Trophoblast cell (in vitro differentiated cells and primary cell): ENCODE measurements around the gene IGSF1.

ENCODE experiments used
- DNase-seq, 2 donors: peaks; one replicate each; pipeline ENCODE4 v3.0.0-alpha.2; 2016
- H2AFZ ChIP-seq: 2 replicates; pipeline ENCODE4 v1.6.1; 2013; ENCODE audit warnings: low read length, moderate library complexity, mild to moderate bottlenecking; ENCODE audit not compliant: insufficient read depth, poor library complexity
- H2AK5ac ChIP-seq: 2 replicates; pipeline ENCODE4 v1.6.1; 2013; ENCODE audit warnings: mild to moderate bottlenecking, low read length
- H2BK120ac ChIP-seq: 2 replicates; pipeline ENCODE4 v1.6.1; 2013; ENCODE audit warnings: low read length, mild to moderate bottlenecking, moderate library complexity; ENCODE audit not compliant: insufficient read depth, poor library complexity
- H2BK12ac ChIP-seq: 2 replicates; pipeline ENCODE4 v1.6.1; 2013; ENCODE audit warnings: mild to moderate bottlenecking, low read length, moderate library complexity
- H2BK5ac ChIP-seq: 2 replicates; pipeline ENCODE4 v1.6.1; 2013; ENCODE audit warnings: low read length, low read depth, moderate library complexity, mild to moderate bottlenecking; ENCODE audit not compliant: poor library complexity
- H3K14ac ChIP-seq: 2 replicates; pipeline ENCODE4 v1.6.1; 2013; ENCODE audit warnings: mild to moderate bottlenecking, low read length
- H3K18ac ChIP-seq: 2 replicates; pipeline ENCODE4 v1.6.1; 2013; ENCODE audit warnings: mild to moderate bottlenecking, low read length
- H3K23ac ChIP-seq: 2 replicates; pipeline ENCODE4 v1.6.1; 2013; ENCODE audit warnings: low read length
- H3K27ac ChIP-seq: 2 replicates; pipeline ENCODE4 v1.5.1; 2013; ENCODE audit warnings: low read depth, mild to moderate bottlenecking, inconsistent platforms, low read length, moderate library complexity
- H3K27me3 ChIP-seq: 2 replicates; pipeline ENCODE4 v1.6.1; 2013; ENCODE audit warnings: inconsistent platforms, mild to moderate bottlenecking, low read length, moderate library complexity; ENCODE audit not compliant: insufficient read depth
- H3K36me3 ChIP-seq, 2 experiments: 1 replicate in 1 of 2; 2 replicates in 1 of 2; pipeline ENCODE4 v1.6.1; 2013; ENCODE audit warnings: low read length in 2 of 2, mild to moderate bottlenecking in 2 of 2, moderate library complexity in 1 of 2; ENCODE audit not compliant: insufficient read depth in 2 of 2, control insufficient read depth in 1 of 2
- H3K4ac ChIP-seq: 2 replicates; pipeline ENCODE4 v1.6.1; 2013; ENCODE audit warnings: low read depth, mild to moderate bottlenecking, low read length, moderate library complexity
- H3K4me1 ChIP-seq, 2 experiments: 1 replicate in 1 of 2; 2 replicates in 1 of 2; pipeline ENCODE4 v1.6.1; 2013; ENCODE audit warnings: low read length in 2 of 2, mild to moderate bottlenecking in 2 of 2, moderate library complexity in 1 of 2; ENCODE audit not compliant: insufficient read depth in 2 of 2, control insufficient read depth in 1 of 2
- H3K4me2 ChIP-seq: 2 replicates; pipeline ENCODE4 v1.6.1; 2013; ENCODE audit warnings: inconsistent platforms, mild to moderate bottlenecking, low read length, moderate library complexity
- H3K4me3 ChIP-seq: 2 replicates; pipeline ENCODE4 v1.5.1; 2013; ENCODE audit warnings: mild to moderate bottlenecking, low read depth, low read length, inconsistent platforms
- H3K79me1 ChIP-seq: one replicate; pipeline ENCODE4 v1.6.1; 2013; ENCODE audit warnings: low read length
- H3K79me2 ChIP-seq: 2 replicates; pipeline ENCODE4 v1.6.1; 2013; ENCODE audit warnings: low read length, mild to moderate bottlenecking; ENCODE audit not compliant: control insufficient read depth, insufficient read depth, poor library complexity
- H3K9ac ChIP-seq: 2 replicates; pipeline ENCODE4 v1.6.1; 2013; ENCODE audit warnings: mild to moderate bottlenecking, low read length
- H3K9me3 ChIP-seq: 2 replicates; pipeline ENCODE4 v1.6.1; 2013; ENCODE audit warnings: low read depth, mild to moderate bottlenecking, control low read depth, inconsistent platforms, low read length; ENCODE audit not compliant: insufficient read depth
- H4K12ac ChIP-seq: 2 replicates; pipeline ENCODE4 v1.6.1; 2013; ENCODE audit warnings: low read depth, mild to moderate bottlenecking, low read length, moderate library complexity
- H4K8ac ChIP-seq: 2 replicates; pipeline ENCODE4 v1.6.1; 2013; ENCODE audit warnings: low read depth, mild to moderate bottlenecking, low read length, moderate library complexity
- H4K91ac ChIP-seq: one replicate; pipeline ENCODE4 v1.6.1; 2013; ENCODE audit warnings: low read depth, mild to moderate bottlenecking, low read length, moderate library complexity
- WGBS: extraction: QIAGEN DNeasy Blood & Tissue Kit; methylation state at CpG from one replicate; pipeline ENCODE4 v1.1.7; 2013; ENCODE audit warnings: missing lambda C conversion rate; ENCODE audit not compliant: insufficient read length, insufficient coverage; ENCODE audit errors: extremely low coverage; 5-methylcytosine and 5-hydroxymethylcytosine counted together

IGSF1 gene

DNA sequence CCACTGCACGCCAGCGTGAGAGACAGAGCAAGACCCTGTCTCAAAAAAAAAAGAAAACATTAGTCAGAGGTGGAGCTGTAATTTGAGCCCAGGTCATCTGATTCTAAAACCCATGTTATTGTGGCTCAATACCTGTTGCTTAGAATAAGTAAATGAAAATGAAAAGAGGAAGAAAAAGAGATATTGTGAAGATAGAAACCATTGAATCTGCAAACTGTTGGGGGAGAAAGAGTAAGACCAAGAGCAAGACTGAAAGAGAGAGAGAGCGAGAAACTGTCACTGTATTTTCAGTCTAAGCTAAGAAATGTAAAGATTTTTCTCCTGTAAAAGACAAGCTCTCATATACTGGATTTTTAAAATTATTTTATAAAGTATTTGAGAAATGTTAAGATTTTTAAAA lies 9.7 kb upstream of the IGSF1 start:
- DNase-seq, result no peak
- no peak overlapping the region for H4K91ac ChIP-seq
- no peaks in the 10 kb centered on the region for H3K36me3 ChIP-seq
- no peak overlapping the region for H3K14ac ChIP-seq
- no peak overlapping the region for H2BK12ac ChIP-seq
- no peak overlapping the region for H3K18ac ChIP-seq
- H2BK5ac ChIP-seq, result no peak overlapping the region
- no peak overlapping the region for H3K9ac ChIP-seq
- no peak overlapping the region for H3K27ac ChIP-seq
- no peak overlapping the region for H2BK120ac ChIP-seq
- H3K4me2 ChIP-seq, result no peak overlapping the region
- no peaks in the 10 kb centered on the region for H3K4me1 ChIP-seq
- no peak overlapping the region for H3K23ac ChIP-seq
- H3K9me3 ChIP-seq, result no peaks in the 10 kb centered on the region
- H3K79me1 ChIP-seq, result no peaks in the 10 kb centered on the region
- no peak overlapping the region for H2AFZ ChIP-seq
- no peak overlapping the region for H2AK5ac ChIP-seq
- WGBS, result no CpG with 5 or more reads among the region's 3 CpGs
- no peak overlapping the region for H3K4ac ChIP-seq
- no peak overlapping the region for H3K4me3 ChIP-seq
- H4K12ac ChIP-seq, result no peak overlapping the region
- H3K27me3 ChIP-seq, result no peaks in the 10 kb centered on the region
- H4K8ac ChIP-seq, result no peak overlapping the region
- H3K79me2 ChIP-seq, result no peaks in the 10 kb centered on the region

DNA sequence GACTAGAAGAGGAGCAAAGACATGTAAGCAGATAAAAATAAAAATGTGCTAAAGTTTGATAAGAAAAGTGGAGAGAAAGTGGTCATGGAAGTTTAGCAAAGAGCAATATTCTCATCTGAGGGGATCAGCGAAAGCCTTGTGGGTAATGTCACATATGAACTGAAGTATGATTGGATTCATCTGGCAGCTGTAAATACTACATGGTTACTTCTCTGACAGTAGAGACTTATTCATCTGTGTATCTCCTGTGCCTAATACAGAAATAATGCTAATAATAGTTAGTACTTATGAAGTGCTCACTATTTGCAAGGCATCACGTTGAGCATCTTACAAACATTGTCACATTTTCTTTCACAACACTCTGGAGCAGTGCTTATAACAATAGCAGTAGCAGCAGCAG lies 8.9 kb upstream of the IGSF1 start:
- Histone ChIP-seq H2BK12ac (no peak overlapping the region), H4K12ac (no peak overlapping the region), H3K9ac (no peak overlapping the region), H3K9me3 (no peaks in the 10 kb centered on the region), H3K14ac (no peak overlapping the region), H2AFZ (no peak overlapping the region), H3K4me1 (no peaks in the 10 kb centered on the region), H3K4me2 (no peak overlapping the region), H2AK5ac (no peak overlapping the region), H3K27ac (no peak overlapping the region), H2BK120ac (no peak overlapping the region), H3K79me2 (no peaks in the 10 kb centered on the region), H4K91ac (no peak overlapping the region), H3K36me3 (no peaks in the 10 kb centered on the region), H3K4me3 (no peak overlapping the region), H3K23ac (no peak overlapping the region), H3K79me1 (no peaks in the 10 kb centered on the region), H3K27me3 (no peaks in the 10 kb centered on the region), H4K8ac (no peak overlapping the region), H3K4ac (no peak overlapping the region), H2BK5ac (no peak overlapping the region), H3K18ac (no peak overlapping the region)
- WGBS, result no CpG with 5 or more reads among the region's 2 CpGs
- DNase-seq, result no peak

DNA sequence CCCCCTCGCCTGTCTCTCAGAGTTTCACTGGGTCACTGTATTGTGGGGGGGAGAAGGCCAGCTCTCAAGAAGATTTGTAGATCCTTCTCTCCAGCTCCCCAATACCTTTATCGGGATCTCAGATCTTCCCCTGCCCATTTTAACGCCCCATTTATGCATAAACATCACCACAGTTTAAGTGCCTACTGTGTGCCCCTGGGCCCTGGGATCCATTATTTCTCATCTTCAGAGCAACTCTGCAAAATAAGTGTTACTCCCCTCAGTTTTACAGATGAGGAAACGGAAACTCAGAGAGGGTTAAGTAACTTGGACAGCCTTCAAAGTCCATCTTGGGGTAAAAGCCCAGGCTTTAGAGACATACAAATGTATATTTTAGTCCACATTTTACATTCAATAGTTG lies 421 bp upstream of the IGSF1 start:
- Histone ChIP-seq H3K4me2 (peak overlapping the region; percentile 72), H3K9ac (no peak overlapping the region), H3K4me3 (no peak overlapping the region), H4K91ac (no peak overlapping the region), H4K8ac (no peak overlapping the region), H3K27me3 (no peaks in the 10 kb centered on the region), H3K36me3 (no peaks in the 10 kb centered on the region), H2AK5ac (no peak overlapping the region), H2BK12ac (no peak overlapping the region), H2BK120ac (no peak overlapping the region), H3K79me1 (no peaks in the 10 kb centered on the region), H3K18ac (no peak overlapping the region), H3K23ac (no peak overlapping the region), H3K79me2 (no peaks in the 10 kb centered on the region), H4K12ac (no peak overlapping the region), H3K4me1 (peaks cover 2 to 3% of the 10 kb centered on the region in 2 experiments), H2AFZ (no peak overlapping the region), H3K14ac (no peak overlapping the region), H3K4ac (no peak overlapping the region), H3K27ac (no peak overlapping the region), H3K9me3 (no peaks in the 10 kb centered on the region), H2BK5ac (no peak overlapping the region)
- no CpG with 5 or more reads among the region's 4 CpGs for WGBS
- no peak for DNase-seq

DNA sequence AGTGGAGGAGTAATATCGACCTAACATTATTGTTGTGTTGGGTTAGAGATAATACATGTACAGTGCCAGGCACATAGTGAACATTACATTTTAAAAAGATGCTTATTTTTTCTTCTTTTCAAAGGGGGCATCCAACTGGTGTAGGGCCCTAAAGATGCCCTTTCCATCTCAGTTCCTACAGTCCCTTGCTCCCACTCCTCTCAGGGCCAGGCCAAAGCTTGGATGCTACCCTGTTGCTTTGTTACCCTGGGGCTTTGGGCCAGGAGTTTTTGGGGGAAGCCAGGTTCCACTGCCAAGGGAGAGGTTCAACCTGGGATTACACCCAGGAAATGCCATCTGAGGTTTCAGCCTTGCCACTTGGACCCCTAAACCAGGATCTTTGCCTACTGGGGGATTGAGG lies 918 bp downstream of the IGSF1 start:
- Histone ChIP-seq H2AK5ac (no peak overlapping the region), H3K27me3 (no peaks in the 10 kb centered on the region), H2AFZ (no peak overlapping the region), H3K9ac (no peak overlapping the region), H2BK5ac (no peak overlapping the region), H3K9me3 (no peaks in the 10 kb centered on the region), H4K91ac (no peak overlapping the region), H3K18ac (no peak overlapping the region), H3K79me1 (no peaks in the 10 kb centered on the region), H3K14ac (no peak overlapping the region), H4K8ac (no peak overlapping the region), H3K36me3 (no peaks in the 10 kb centered on the region), H3K23ac (no peak overlapping the region), H2BK120ac (no peak overlapping the region), H3K4me2 (no peak overlapping the region), H3K4me3 (no peak overlapping the region), H4K12ac (no peak overlapping the region), H3K4ac (no peak overlapping the region), H3K27ac (no peak overlapping the region), H2BK12ac (no peak overlapping the region), H3K79me2 (no peaks in the 10 kb centered on the region), H3K4me1 (peaks cover 2 to 3% of the 10 kb centered on the region in 2 experiments)
- no peak for DNase-seq
- no CpG with 5 or more reads among the region's 1 CpG for WGBS
